K562 (cell line): ENCODE results near the gene TRAIP. TPM values are rescaled to one million over a fixed set of nuclear protein-coding genes. Genes with fewer than 3 reads are reported as not detected.

Source experiments
- CCAR2 ChIP-seq: fragments of 200-400 bp; formaldehyde crosslinking; IDR thresholded peaks from 2 replicates; pipeline ENCODE4 v1.6.1; 2017; ENCODE audit warnings: mild to moderate bottlenecking, low read depth, low read length
- ELF2 ChIP-seq: fragments of 250-450 bp; sonication (Bioruptor Pico); IDR thresholded peaks from 2 replicates; pipeline ENCODE4 v1.5.0; 2021; ENCODE audit warnings: mild to moderate bottlenecking
- FOXP1 ChIP-seq: sonication (generic); formaldehyde crosslinking; IDR thresholded peaks from 2 replicates; pipeline ENCODE4 v1.8.0; 2022; ENCODE audit warnings: mild to moderate bottlenecking, missing genetic modification reagents
- KDM5B ChIP-seq: fragments of 200-600 bp; sonication (generic); IDR thresholded peaks from 2 replicates; pipeline ENCODE4 v1.6.1; 2012; ENCODE audit warnings: low read depth, mild to moderate bottlenecking, moderate library complexity, low read length, control low read depth, inconsistent platforms; ENCODE audit not compliant: insufficient replicate concordance
- L3MBTL2 ChIP-seq: fragments of 450-650 bp; IDR thresholded peaks from 2 replicates; pipeline ENCODE4 v1.6.1; 2016; ENCODE audit warnings: mild to moderate bottlenecking, moderate library complexity
- PTBP1 ChIP-seq: fragments of 200-400 bp; formaldehyde crosslinking; IDR thresholded peaks from 2 replicates; pipeline ENCODE4 v1.6.1; 2017; ENCODE audit warnings: low read depth, low read length
- RAD51 ChIP-seq: fragments of 450-650 bp; IDR thresholded peaks from 2 replicates; pipeline ENCODE4 v1.7.1; 2016; ENCODE audit warnings: low read depth, mild to moderate bottlenecking, borderline replicate concordance
- TEAD4 ChIP-seq, 2 experiments: sonication (generic) in 1 of 2; formaldehyde crosslinking in 1 of 2; IDR thresholded peaks; 2 replicates each; pipeline versions ENCODE4 v1.6.1 to v1.8.0; 2012 to 2022; ENCODE audit warnings: borderline replicate concordance in 1 of 2, inconsistent platforms in 1 of 2, low read length in 1 of 2, mild to moderate bottlenecking in 1 of 2, missing genetic modification reagents in 1 of 2
- THRAP3 ChIP-seq: fragments of 450-650 bp; IDR thresholded peaks from 2 replicates; pipeline ENCODE4 v1.6.1; 2016; ENCODE audit warnings: mild to moderate bottlenecking, inconsistent platforms, borderline replicate concordance
- ZNF3 ChIP-seq: fragments of 250-450 bp; sonication (Bioruptor Pico); IDR thresholded peaks from 2 replicates; pipeline ENCODE4 v1.5.0; 2021; ENCODE audit warnings: mild to moderate bottlenecking, moderate library complexity
- polyA plus RNA-seq, 8 experiments: library from polyadenylated mRNA; depleted of rRNA in 4 of 8; stranded (reverse) in 5 of 8; unstranded in 3 of 8; fragments of >200 nt; fragmentation: Nextera tagmentation in 2 of 8; fragmentation: Illumina TruSeq in 1 of 8; extraction: Ambion mirVana in 2 of 8; extraction: Trizol in 1 of 8; gene quantifications; 2 replicates each; pipeline versions ENCODE4 v1.2.1 to v1.2.3, GENCODE V29; 2011 to 2014; ENCODE audit warnings: inconsistent platforms in 1 of 8, missing spikeins in 1 of 8
- total RNA-seq, 7 experiments: library from RNA; depleted of rRNA in 6 of 7; stranded (reverse); fragments of >200 nt in 6 of 7; fragmentation: Illumina TruSeq in 2 of 7; extraction: Trizol in 2 of 7; gene quantifications; 2 replicates each; pipeline versions ENCODE4 v1.2.1 to v1.2.3, GENCODE V29; 2011 to 2021; ENCODE audit warnings: low replicate concordance in 1 of 7
- TF ChIP-seq, protein P1 (sequence below), 2 experiments: IDR thresholded peaks in 1 of 2; conservative IDR thresholded peaks in 1 of 2; 2 replicates each; pipeline ENCODE4 v1.6.1; 2016; ENCODE audit warnings: low read depth in 2 of 2, mild to moderate bottlenecking in 1 of 2, missing compliant biosample characterization in 1 of 2, missing genetic modification characterization in 1 of 2, moderate library complexity in 1 of 2
- TF ChIP-seq, protein P2 (sequence below): fragments of 250-450 bp; sonication (Bioruptor Pico); IDR thresholded peaks from 2 replicates; pipeline ENCODE4 v1.5.0; 2020; ENCODE audit warnings: mild to moderate bottlenecking, borderline replicate concordance
- TF ChIP-seq, protein P3 (sequence below): fragments of 250-450 bp; sonication (Bioruptor Pico); IDR thresholded peaks from 2 replicates; pipeline ENCODE4 v1.4.0; 2020; ENCODE audit warnings: mild to moderate bottlenecking, moderate library complexity, borderline replicate concordance
- TF ChIP-seq, protein P4 (sequence below): fragments of 450-650 bp; IDR thresholded peaks from one replicate; pipeline ENCODE4 v1.6.1; 2018; ENCODE audit warnings: mild to moderate bottlenecking, moderate library complexity; ENCODE audit not compliant: partially characterized antibody

The TRAIP gene
- total and polyA plus RNA-seq, 9 of the 15 experiments (the other 6 are each of a cell fraction or from before 2014, with no cell fraction given) = 14.3 to 38.6 (median 21.2) TPM

DNA sequence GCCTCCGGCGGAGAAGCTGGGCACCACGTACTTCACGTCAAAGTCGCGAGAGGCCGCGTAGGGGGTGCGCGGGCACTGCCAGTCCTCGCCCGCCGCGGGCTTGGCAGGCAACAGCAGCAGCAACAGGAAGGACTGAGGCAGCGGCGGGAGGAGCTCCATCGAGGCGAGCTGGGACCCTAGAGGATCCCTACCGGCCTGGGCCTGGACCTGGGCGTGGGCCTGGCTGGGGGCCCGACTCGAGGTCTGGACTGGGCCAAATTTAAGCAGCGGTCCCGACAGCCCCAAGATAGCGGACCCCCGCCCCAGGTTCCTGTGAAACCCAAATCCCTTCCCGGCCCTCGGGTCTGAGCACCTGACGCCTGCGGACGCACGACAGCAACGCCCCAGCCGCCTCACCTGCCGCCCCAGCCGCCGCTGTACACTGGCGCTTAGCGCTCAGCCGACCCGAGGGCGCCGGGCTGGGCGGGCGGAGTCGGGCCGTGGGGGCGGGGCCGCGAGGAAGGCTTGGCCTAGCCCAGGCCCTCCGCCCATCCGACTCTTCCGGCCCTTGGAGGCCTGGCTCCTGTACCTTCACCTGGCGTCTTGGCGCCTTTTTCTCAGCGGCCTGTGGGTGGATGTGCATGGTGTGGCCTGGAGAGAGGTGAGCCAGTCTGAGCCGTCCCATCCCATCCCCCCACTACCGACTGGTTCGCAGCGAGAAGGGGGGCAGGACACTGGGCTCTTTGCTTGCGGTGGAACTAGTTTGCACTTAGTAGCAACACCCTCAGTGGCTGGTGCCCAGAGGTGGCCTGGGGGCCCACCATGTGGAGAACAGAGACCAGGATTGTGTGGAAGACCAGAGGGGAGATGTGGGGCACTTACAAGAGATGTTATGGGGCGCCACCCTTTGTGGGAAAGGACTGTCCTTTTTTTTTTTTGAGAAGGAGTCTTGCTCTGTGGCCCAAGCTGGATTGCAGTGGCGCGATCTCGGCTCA is 47.4 kb upstream of the TRAIP start, which contains the start of gene MST1R (continued):
- TF ChIP-seq, protein P1, sequence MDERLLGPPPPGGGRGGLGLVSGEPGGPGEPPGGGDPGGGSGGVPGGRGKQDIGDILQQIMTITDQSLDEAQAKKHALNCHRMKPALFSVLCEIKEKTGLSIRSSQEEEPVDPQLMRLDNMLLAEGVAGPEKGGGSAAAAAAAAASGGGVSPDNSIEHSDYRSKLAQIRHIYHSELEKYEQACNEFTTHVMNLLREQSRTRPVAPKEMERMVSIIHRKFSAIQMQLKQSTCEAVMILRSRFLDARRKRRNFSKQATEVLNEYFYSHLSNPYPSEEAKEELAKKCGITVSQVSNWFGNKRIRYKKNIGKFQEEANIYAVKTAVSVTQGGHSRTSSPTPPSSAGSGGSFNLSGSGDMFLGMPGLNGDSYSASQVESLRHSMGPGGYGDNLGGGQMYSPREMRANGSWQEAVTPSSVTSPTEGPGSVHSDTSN (CRISPR knock-in tag; IDR thresholded peaks at IDR 0.05; ENCODE audit: low read depth) = no peak
- TF ChIP-seq, protein P1 (tag; conservative IDR thresholded peaks at IDR 0.05; ENCODE audit: low read depth) = no peak
- TF ChIP-seq KDM5B (peak; percentile 53), ELF2 (no peak), L3MBTL2 (peak; percentile 61; the same call in 1 of the 2 replicates), CCAR2 (no peak), ZNF3 (CRISPR knock-in tag) (no peak), TEAD4 (IDR thresholded peaks at IDR 0.05; ENCODE audit: low read length) (no peak), TEAD4 (CRISPR knock-in tag; IDR thresholded peaks at IDR 0.05; ENCODE audit: borderline replicate concordance) (no peak), RAD51 (no peak), PTBP1 (no peak), THRAP3 (no peak), FOXP1 (CRISPR knock-in tag) (0 out of 2 replicates have a peak, but pooled peaks have one; percentile 42)
- TF ChIP-seq, protein P2, sequence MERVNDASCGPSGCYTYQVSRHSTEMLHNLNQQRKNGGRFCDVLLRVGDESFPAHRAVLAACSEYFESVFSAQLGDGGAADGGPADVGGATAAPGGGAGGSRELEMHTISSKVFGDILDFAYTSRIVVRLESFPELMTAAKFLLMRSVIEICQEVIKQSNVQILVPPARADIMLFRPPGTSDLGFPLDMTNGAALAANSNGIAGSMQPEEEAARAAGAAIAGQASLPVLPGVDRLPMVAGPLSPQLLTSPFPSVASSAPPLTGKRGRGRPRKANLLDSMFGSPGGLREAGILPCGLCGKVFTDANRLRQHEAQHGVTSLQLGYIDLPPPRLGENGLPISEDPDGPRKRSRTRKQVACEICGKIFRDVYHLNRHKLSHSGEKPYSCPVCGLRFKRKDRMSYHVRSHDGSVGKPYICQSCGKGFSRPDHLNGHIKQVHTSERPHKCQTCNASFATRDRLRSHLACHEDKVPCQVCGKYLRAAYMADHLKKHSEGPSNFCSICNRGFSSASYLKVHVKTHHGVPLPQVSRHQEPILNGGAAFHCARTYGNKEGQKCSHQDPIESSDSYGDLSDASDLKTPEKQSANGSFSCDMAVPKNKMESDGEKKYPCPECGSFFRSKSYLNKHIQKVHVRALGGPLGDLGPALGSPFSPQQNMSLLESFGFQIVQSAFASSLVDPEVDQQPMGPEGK = no peak
- TF ChIP-seq, protein P3, sequence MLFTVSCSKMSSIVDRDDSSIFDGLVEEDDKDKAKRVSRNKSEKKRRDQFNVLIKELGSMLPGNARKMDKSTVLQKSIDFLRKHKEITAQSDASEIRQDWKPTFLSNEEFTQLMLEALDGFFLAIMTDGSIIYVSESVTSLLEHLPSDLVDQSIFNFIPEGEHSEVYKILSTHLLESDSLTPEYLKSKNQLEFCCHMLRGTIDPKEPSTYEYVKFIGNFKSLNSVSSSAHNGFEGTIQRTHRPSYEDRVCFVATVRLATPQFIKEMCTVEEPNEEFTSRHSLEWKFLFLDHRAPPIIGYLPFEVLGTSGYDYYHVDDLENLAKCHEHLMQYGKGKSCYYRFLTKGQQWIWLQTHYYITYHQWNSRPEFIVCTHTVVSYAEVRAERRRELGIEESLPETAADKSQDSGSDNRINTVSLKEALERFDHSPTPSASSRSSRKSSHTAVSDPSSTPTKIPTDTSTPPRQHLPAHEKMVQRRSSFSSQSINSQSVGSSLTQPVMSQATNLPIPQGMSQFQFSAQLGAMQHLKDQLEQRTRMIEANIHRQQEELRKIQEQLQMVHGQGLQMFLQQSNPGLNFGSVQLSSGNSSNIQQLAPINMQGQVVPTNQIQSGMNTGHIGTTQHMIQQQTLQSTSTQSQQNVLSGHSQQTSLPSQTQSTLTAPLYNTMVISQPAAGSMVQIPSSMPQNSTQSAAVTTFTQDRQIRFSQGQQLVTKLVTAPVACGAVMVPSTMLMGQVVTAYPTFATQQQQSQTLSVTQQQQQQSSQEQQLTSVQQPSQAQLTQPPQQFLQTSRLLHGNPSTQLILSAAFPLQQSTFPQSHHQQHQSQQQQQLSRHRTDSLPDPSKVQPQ = no peak
- TF ChIP-seq, protein P4, sequence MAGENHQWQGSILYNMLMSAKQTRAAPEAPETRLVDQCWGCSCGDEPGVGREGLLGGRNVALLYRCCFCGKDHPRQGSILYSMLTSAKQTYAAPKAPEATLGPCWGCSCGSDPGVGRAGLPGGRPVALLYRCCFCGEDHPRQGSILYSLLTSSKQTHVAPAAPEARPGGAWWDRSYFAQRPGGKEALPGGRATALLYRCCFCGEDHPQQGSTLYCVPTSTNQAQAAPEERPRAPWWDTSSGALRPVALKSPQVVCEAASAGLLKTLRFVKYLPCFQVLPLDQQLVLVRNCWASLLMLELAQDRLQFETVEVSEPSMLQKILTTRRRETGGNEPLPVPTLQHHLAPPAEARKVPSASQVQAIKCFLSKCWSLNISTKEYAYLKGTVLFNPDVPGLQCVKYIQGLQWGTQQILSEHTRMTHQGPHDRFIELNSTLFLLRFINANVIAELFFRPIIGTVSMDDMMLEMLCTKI = no peak
